Cardiac muscle cell (in vitro differentiated cells and primary cell): ENCODE measurements around the gene GPATCH3. TPM values are rescaled to one million over a fixed set of nuclear protein-coding genes. Genes with fewer than 3 reads are reported as not detected.
A peak's percentile ranks its signal among the peaks of the same experiment; 100 is the strongest.

Experiments
- DNase-seq, 2 donors: peaks; one replicate each; pipeline versions ENCODE4 v3.0.0 to v3.0.0-alpha.2; 2010 to 2017; ENCODE audit warnings: low read depth in 1 of 2, low spot score in 1 of 2
- H3K27ac ChIP-seq: fragments of 200-600 bp; sonication (generic); 2 replicates; pipeline ENCODE4 v1.5.1; 2016
- H3K27me3 ChIP-seq: fragments of 200-600 bp; sonication (generic); 2 replicates; pipeline ENCODE4 v1.6.0; 2016; ENCODE audit warnings: control low read depth
- H3K36me3 ChIP-seq: fragments of 200-600 bp; sonication (generic); 2 replicates; pipeline ENCODE4 v1.5.1; 2016; ENCODE audit warnings: control low read depth
- H3K4me1 ChIP-seq: fragments of 200-600 bp; sonication (generic); 2 replicates; pipeline ENCODE4 v1.8.1; 2017; ENCODE audit warnings: low read depth, mild to moderate bottlenecking, mixed run types
- H3K4me3 ChIP-seq: fragments of 200-600 bp; sonication (generic); 2 replicates; pipeline ENCODE4 v1.5.1; 2016; ENCODE audit warnings: mild to moderate bottlenecking
- H3K9me3 ChIP-seq: fragments of 200-600 bp; sonication (generic); 2 replicates; pipeline ENCODE4 v1.5.1; 2017; ENCODE audit warnings: low read depth, mild to moderate bottlenecking, control low read depth
- polyA plus RNA-seq: library from polyadenylated mRNA; unstranded; fragments of >200 nt; fragmentation: Nextera tagmentation; extraction: Ambion mirVana; gene quantifications from 2 replicates; pipeline ENCODE4 v1.2.1, GENCODE V29; 2016
- total RNA-seq: library from RNA; depleted of rRNA; stranded (reverse); fragments of >200 nt; gene quantifications from 2 replicates; pipeline ENCODE4 v1.2.3, GENCODE V29; 2016
- TF ChIP-seq, protein P1 (sequence below): IDR thresholded peaks from 2 replicates; pipeline ENCODE4 v1.5.1; 2012; ENCODE audit warnings: low read depth, mild to moderate bottlenecking, low read length

Gene GPATCH3
- total and polyA plus RNA-seq, 2 experiments from 2014 or later = 16.1 TPM

DNA sequence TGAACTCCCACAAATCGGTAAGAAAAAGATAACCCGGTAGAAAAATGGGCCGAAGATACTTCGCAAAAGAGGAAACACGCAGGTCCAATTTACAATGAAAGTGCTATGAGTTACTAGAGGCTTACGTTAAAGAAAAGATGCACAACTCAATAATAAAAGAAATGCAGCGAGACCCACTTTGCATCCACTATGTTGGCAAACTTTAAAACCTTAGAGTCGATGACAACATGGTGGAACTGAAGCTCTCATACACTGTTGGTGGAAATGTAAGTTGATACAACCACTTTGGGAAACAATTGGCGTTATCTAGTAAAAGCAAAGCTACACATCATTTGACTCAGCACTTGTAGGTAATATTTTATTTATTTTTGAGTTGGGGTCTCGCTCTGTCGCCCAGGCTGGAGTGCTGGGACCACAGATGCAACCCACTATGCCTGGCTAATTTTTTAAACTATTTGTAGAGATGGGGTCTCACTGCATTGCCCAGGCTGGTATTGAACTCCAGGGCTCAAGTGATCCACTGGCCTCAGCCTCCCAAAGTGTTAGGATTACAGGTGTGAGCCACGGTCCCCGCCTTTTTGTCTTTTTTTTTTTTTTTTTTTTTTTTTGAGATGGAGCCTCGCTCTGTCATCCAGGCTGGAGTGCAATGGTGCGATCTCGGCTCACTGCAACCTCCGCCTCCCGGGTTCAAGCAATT is 696 bp upstream of the GPATCH3 start:
- Histone ChIP-seq H3K4me3 (peak overlapping the region; percentile 59), H3K27me3 (no peaks in the 10 kb centered on the region), H3K4me1 (peaks cover 6% of the 10 kb centered on the region), H3K27ac (peak overlapping the region; percentile 98), H3K9me3 (no peaks in the 10 kb centered on the region), H3K36me3 (peaks cover 2% of the 10 kb centered on the region)
- TF ChIP-seq, protein P1, sequence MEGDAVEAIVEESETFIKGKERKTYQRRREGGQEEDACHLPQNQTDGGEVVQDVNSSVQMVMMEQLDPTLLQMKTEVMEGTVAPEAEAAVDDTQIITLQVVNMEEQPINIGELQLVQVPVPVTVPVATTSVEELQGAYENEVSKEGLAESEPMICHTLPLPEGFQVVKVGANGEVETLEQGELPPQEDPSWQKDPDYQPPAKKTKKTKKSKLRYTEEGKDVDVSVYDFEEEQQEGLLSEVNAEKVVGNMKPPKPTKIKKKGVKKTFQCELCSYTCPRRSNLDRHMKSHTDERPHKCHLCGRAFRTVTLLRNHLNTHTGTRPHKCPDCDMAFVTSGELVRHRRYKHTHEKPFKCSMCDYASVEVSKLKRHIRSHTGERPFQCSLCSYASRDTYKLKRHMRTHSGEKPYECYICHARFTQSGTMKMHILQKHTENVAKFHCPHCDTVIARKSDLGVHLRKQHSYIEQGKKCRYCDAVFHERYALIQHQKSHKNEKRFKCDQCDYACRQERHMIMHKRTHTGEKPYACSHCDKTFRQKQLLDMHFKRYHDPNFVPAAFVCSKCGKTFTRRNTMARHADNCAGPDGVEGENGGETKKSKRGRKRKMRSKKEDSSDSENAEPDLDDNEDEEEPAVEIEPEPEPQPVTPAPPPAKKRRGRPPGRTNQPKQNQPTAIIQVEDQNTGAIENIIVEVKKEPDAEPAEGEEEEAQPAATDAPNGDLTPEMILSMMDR = no peak
- DNase-seq = no peak

DNA sequence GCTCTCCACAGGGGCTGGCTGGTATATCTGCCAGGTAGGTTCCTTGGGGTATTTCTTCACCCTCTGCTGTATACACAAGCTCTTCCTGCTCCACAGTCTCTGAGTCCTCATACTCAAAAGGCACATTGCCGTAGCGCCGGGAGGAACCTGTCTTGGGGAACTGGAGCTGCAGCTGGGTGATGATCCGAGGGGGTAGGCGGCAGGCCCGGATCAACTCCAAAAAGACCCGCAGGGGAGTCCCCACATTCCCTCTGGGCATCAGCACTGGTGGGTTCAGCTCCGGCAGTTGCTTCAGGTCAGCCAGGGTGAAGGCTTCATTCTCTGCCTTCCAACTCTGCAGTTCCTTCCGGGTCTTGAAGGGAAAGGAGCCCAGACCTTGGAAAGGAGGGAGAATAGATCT is 2.9 kb downstream of the GPATCH3 start:
- peaks cover 14% of the 10 kb centered on the region for H3K36me3 ChIP-seq
- no peak overlapping the region for H3K4me3 ChIP-seq
- no peaks in the 10 kb centered on the region for H3K27me3 ChIP-seq
- TF ChIP-seq, protein P1 = no peak
- no peaks in the 10 kb centered on the region for H3K9me3 ChIP-seq
- peaks cover 6% of the 10 kb centered on the region for H3K4me1 ChIP-seq
- no peak for DNase-seq
- H3K27ac ChIP-seq = no peak overlapping the region

DNA sequence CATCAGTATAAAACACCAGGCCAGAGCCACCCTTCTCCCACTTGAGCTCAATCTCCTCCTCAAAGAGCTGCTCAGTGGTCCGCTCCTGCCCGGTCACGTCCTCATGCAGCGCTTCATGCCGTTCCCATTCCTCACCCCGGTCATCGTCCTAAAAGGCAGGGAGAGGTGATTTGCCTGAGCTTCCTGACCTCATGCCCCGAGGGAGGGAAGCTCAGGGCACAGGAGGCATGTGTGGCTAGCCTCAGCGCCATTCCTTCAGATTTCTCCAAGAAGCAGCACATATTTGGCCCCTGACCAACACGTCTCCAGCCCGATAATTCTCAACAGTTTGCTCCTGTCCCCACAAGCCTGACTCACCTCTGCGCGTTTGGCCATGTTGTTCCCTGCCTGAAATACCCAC is 6.0 kb downstream of the GPATCH3 start:
- TF ChIP-seq, protein P1 = no peak
- Histone ChIP-seq H3K27ac (no peak overlapping the region), H3K36me3 (peaks cover 14% of the 10 kb centered on the region), H3K4me1 (peaks cover 7% of the 10 kb centered on the region), H3K4me3 (no peak overlapping the region), H3K27me3 (no peaks in the 10 kb centered on the region), H3K9me3 (no peaks in the 10 kb centered on the region)
- no peak for DNase-seq

DNA sequence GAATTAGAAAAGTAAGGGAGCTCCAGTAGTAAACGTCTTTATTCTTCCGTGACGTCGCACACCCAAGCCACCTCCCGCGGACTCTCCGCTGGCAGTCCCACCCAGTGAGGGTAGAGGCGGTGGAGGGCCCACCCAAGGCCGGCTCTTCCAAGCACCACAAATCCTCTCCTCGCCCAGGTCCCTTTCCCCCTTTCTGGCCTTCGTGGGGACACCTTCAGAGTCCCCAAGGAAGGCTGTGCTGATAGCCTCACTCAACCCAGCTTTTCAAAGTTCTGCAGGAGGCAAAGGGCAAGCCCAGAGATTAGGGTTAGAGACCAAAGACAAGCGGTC is 9.8 kb downstream of the GPATCH3 start:
- Histone ChIP-seq H3K27ac (peak overlapping the region; percentile 96), H3K36me3 (peaks cover 19% of the 10 kb centered on the region)
- no peak for DNase-seq

DNA sequence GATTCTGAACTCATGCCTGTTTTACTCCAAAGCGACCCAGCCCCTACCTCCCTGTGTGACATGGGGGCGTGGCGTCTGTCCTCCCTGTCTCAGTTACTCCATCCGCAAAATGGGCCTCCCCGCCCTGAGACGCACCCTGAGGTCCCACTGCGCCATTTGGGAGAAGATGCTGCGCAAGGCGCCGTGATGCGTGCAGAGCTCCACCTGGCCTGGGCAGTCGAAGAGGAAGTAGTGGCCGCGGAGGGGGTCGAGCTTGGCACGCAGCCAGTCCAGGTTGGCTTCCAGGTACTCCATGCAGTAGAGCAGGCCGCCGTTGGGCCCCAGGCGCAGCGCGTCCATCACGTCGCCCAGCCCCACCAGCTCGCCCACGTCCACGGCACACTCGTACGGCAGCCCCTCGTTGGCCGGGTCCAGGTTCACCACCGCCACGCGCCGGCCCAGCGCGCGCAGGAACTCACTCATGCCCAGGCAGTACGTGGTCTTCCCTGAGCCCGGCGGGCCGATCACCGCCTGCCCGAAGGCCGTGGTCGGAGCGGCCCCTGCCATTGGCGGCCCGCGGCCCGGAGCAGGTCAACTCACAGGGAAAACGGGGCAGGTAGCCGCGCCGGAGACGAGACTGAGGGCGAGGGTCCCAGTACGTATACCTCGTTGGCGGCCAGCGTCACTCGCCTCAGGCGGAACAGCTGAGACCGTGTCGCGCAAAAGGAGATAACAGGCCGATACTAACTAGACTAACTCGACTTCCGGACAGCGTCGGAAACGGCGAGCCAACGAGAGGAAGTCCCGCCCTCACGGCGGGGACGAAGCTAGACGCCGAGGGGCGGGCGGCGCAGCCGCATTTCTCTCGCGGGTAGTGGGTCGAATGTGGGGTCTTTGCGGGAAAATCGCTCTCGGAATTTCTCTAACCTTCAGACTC is 10.5 kb downstream of the GPATCH3 start, which contains the start of gene GPN2:
Gene GPN2, minus strand, starts transcription at position 733 of the 916 bp plus-strand sequence. Its CDS starts 187 bp downstream, at position 546.
- H3K9me3 ChIP-seq = no peaks in the 10 kb centered on the region
- DNase-seq = peak; percentile 76 to 87
- TF ChIP-seq, protein P1 = no peak
- peaks cover 6% of the 10 kb centered on the region for H3K4me1 ChIP-seq
- H3K4me3 ChIP-seq = peak within 1 kb of the TSS; percentile 84
- H3K27me3 ChIP-seq = no peaks in the 10 kb centered on the region
- peaks cover 21% of the 10 kb centered on the region for H3K36me3 ChIP-seq
- H3K27ac ChIP-seq = peak within 1 kb of the TSS; percentile 96

More for the DNA sequence above, 9.8 kb downstream of the GPATCH3 start:
- no peaks in the 10 kb centered on the region for H3K9me3 ChIP-seq
- H3K4me1 ChIP-seq = peaks cover 6% of the 10 kb centered on the region
- H3K27me3 ChIP-seq = no peaks in the 10 kb centered on the region
- peak overlapping the region; percentile 84 for H3K4me3 ChIP-seq
- TF ChIP-seq, protein P1 = no peak
